Neural cell (in vitro differentiated cells): ENCODE results near the gene RBKS. TPM values are rescaled to one million over a fixed set of nuclear protein-coding genes. Genes with fewer than 3 reads are reported as not detected.
A peak's percentile ranks its signal among the peaks of the same experiment; 100 is the strongest.

Experiments used
- H2AFZ ChIP-seq: fragments of 200-600, 300-800 bp; sonication (generic), shearing (Covaris generic); 2 replicates; pipeline ENCODE4 v1.6.0; 2014; ENCODE audit warnings: low read depth, mild to moderate bottlenecking, antibody characterized with exemption, low read length, moderate library complexity
- H3F3A ChIP-seq: fragments of 200-600 bp; shearing (Covaris generic); 2 replicates; pipeline ENCODE4 v1.6.1; 2016; ENCODE audit warnings: mild to moderate bottlenecking, moderate library complexity, mixed read lengths, antibody characterized with exemption, low read length; ENCODE audit not compliant: insufficient read depth, poor library complexity, severe bottlenecking
- H3K27ac ChIP-seq: fragments of 200-600, 300-800 bp; sonication (generic), shearing (Covaris generic); 2 replicates; pipeline ENCODE4 v1.5.1; 2014; ENCODE audit warnings: mild to moderate bottlenecking, low read length, moderate library complexity
- H3K27me3 ChIP-seq: fragments of 300-800, 200-600 bp; sonication (generic), shearing (Covaris generic); 2 replicates; pipeline ENCODE4 v1.6.0; 2014; ENCODE audit warnings: mild to moderate bottlenecking, low read depth, low read length, moderate library complexity; ENCODE audit not compliant: insufficient read depth
- H3K36me3 ChIP-seq: fragments of 300-800, 200-600 bp; sonication (generic), shearing (Covaris generic); 2 replicates; pipeline ENCODE4 v1.5.1; 2014; ENCODE audit warnings: mild to moderate bottlenecking, antibody characterized with exemption, low read length, moderate library complexity; ENCODE audit not compliant: insufficient read depth
- H3K4me2 ChIP-seq: fragments of 300-800, 200-600 bp; sonication (generic), shearing (Covaris generic); 2 replicates; pipeline ENCODE4 v1.6.0; 2014; ENCODE audit warnings: mild to moderate bottlenecking, low read length
- H3K4me3 ChIP-seq: fragments of 300-800, 200-600 bp; sonication (generic), shearing (Covaris generic); 2 replicates; pipeline ENCODE4 v1.5.1; 2014; ENCODE audit warnings: mild to moderate bottlenecking, low read length, moderate library complexity
- H3K79me2 ChIP-seq: fragments of 200-600 bp; shearing (Covaris generic); replicated peaks from 2 replicates; pipeline ENCODE4 v1.6.0; 2014; ENCODE audit warnings: mild to moderate bottlenecking, low read length, moderate library complexity; ENCODE audit not compliant: insufficient read depth
- H3K9ac ChIP-seq: fragments of 300-800, 200-600 bp; sonication (generic), shearing (Covaris generic); 2 replicates; pipeline ENCODE4 v1.6.1; 2016; ENCODE audit warnings: mild to moderate bottlenecking, low read length, mixed read lengths
- H3K9me2 ChIP-seq: fragments of 200-600 bp; shearing (Covaris generic); 2 replicates; pipeline ENCODE4 v1.6.1; 2016; ENCODE audit warnings: mild to moderate bottlenecking, low read length, mixed read lengths; ENCODE audit not compliant: insufficient read depth
- H3K9me3 ChIP-seq: fragments of 200-600, 300-800 bp; sonication (generic), shearing (Covaris generic); 2 replicates; pipeline ENCODE4 v1.6.1; 2016; ENCODE audit warnings: mild to moderate bottlenecking, mixed run types, low read length, moderate library complexity, mixed read lengths
- H4K20me1 ChIP-seq: fragments of 200-600 bp; shearing (Covaris generic); 2 replicates; pipeline ENCODE4 v1.6.1; 2016; ENCODE audit warnings: mild to moderate bottlenecking, mixed run types; ENCODE audit not compliant: insufficient read depth
- CTCF ChIP-seq: fragments of 450-650 bp; IDR thresholded peaks from 2 replicates; pipeline ENCODE4 v1.5.1; 2014; ENCODE audit warnings: antibody characterized with exemption, mild to moderate bottlenecking, moderate library complexity; ENCODE audit not compliant: poor library complexity, severe bottlenecking
- EP300 ChIP-seq: fragments of 450-650 bp; conservative IDR thresholded peaks from 2 replicates; pipeline ENCODE4 v1.6.1; 2014; ENCODE audit warnings: antibody characterized with exemption, mild to moderate bottlenecking, moderate library complexity; ENCODE audit not compliant: poor library complexity, severe bottlenecking
- EZH2 ChIP-seq: fragments of 200-600, 300-800 bp; shearing (Covaris generic), sonication (generic); IDR thresholded peaks from 2 replicates; pipeline ENCODE4 v1.6.1; 2014; ENCODE audit warnings: antibody characterized with exemption, low read length, borderline replicate concordance, mild to moderate bottlenecking; ENCODE audit not compliant: insufficient read depth, poor library complexity, severe bottlenecking
- MXI1 ChIP-seq: fragments of 450-650 bp; conservative IDR thresholded peaks from 2 replicates; pipeline ENCODE4 v1.6.1; 2014; ENCODE audit warnings: antibody characterized with exemption, mild to moderate bottlenecking; ENCODE audit not compliant: poor library complexity, severe bottlenecking
- POLR2AphosphoS5 ChIP-seq: IDR thresholded peaks from 2 replicates; pipeline ENCODE4 v1.6.1; 2012
- RAD21 ChIP-seq: fragments of 450-650 bp; conservative IDR thresholded peaks from 2 replicates; pipeline ENCODE4 v1.6.1; 2014; ENCODE audit warnings: antibody characterized with exemption, mild to moderate bottlenecking, moderate library complexity
- SMC3 ChIP-seq: fragments of 450-650 bp; conservative IDR thresholded peaks from 2 replicates; pipeline ENCODE4 v1.6.1; 2014; ENCODE audit warnings: antibody characterized with exemption, mild to moderate bottlenecking, moderate library complexity; ENCODE audit not compliant: poor library complexity
- TAF1 ChIP-seq: IDR thresholded peaks from 2 replicates; pipeline ENCODE4 v1.6.1; 2012; ENCODE audit warnings: low read depth
- polyA plus RNA-seq: library from polyadenylated mRNA; depleted of rRNA; stranded (reverse); fragments of >200 nt; gene quantifications from 2 replicates; pipeline ENCODE4 v1.2.3, GENCODE V29; 2014
- TF ChIP-seq, protein P1 (sequence below): IDR thresholded peaks from 2 replicates; pipeline ENCODE4 v1.6.1; 2012; ENCODE audit warnings: borderline replicate concordance

RBKS gene
- polyA plus RNA-seq, 1 donor from 2014 or later = 5.4 TPM

- TF ChIP-seq CTCF = no peak
- TF ChIP-seq EZH2 = no peak
- TF ChIP-seq SMC3 = no peak
- TF ChIP-seq POLR2AphosphoS5 = no peak
- no peak for TF ChIP-seq EP300
- peak overlapping the region; percentile 83 for H3K9ac ChIP-seq
- H3K4me3 ChIP-seq = peak overlapping the region; percentile 78
Observed at GRCh38 chr2:27772804-27773203, 117.4 kb downstream of the RBKS start.

DNA sequence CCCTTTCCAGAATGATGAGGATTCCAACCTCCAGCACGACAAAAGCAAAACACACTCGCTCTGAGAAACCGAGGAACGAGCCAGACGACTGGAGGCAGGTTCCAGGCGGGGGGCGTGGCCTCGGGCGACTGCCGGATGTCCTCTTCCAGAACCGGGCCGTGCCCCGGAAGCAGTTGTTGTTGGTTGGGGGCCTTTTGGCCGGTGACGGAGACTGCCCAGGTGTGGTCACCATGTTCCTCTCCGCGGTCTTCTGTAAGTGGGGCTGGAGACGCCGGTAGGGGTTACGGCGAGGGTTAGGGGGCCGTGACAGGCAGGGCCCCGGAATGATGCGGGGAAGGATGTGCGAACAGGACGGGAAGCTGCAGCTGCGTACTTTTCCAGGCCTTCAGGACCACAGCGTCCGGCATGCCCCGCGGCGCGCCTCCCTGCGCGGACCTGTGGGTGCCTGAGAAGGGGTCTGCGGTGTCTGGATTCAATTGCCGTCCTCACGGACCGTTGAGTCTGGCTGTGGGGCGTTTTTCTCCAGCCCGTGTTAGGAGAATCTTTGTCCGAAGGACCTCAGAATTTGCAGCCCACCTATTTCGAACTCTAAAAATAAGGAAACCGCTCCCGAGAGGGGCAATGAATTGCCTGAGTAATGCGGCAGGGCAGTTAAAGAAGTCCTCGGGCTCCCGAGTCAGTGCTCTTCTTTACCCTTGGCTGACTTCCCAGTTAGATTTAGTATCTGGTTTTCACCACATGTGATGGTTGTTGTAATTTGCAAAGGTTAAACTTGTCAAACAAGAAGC lies 118.4 kb downstream of the RBKS start, which contains the start of gene MRPL33:
Gene MRPL33, plus strand, starts transcription at position 172 of the 788 bp plus-strand sequence. Its CDS starts 59 bp downstream, at position 231.
- Histone ChIP-seq H3K9ac (peak within 1 kb of the TSS; percentile 83), H3K27ac (peak within 1 kb of the TSS; percentile 86), H3K36me3 (peaks cover 5% of the 10 kb centered on the region), H2AFZ (peak within 1 kb of the TSS; percentile 96), H3F3A (no peaks in the 10 kb centered on the region), H3K4me3 (peak within 1 kb of the TSS; percentile 78), H3K79me2 (peaks cover 33% of the 10 kb centered on the region), H3K4me2 (peak within 1 kb of the TSS; percentile 94), H3K9me3 (no peaks in the 10 kb centered on the region), H3K27me3 (no peaks in the 10 kb centered on the region), H4K20me1 (no peaks in the 10 kb centered on the region), H3K9me2 (no peaks in the 10 kb centered on the region)
- no peak for TF ChIP-seq CTCF
- peak; percentile 40 for TF ChIP-seq SMC3
- TF ChIP-seq EP300 = peak; percentile 41
- peak; percentile 56 for TF ChIP-seq TAF1
- TF ChIP-seq, protein P1, sequence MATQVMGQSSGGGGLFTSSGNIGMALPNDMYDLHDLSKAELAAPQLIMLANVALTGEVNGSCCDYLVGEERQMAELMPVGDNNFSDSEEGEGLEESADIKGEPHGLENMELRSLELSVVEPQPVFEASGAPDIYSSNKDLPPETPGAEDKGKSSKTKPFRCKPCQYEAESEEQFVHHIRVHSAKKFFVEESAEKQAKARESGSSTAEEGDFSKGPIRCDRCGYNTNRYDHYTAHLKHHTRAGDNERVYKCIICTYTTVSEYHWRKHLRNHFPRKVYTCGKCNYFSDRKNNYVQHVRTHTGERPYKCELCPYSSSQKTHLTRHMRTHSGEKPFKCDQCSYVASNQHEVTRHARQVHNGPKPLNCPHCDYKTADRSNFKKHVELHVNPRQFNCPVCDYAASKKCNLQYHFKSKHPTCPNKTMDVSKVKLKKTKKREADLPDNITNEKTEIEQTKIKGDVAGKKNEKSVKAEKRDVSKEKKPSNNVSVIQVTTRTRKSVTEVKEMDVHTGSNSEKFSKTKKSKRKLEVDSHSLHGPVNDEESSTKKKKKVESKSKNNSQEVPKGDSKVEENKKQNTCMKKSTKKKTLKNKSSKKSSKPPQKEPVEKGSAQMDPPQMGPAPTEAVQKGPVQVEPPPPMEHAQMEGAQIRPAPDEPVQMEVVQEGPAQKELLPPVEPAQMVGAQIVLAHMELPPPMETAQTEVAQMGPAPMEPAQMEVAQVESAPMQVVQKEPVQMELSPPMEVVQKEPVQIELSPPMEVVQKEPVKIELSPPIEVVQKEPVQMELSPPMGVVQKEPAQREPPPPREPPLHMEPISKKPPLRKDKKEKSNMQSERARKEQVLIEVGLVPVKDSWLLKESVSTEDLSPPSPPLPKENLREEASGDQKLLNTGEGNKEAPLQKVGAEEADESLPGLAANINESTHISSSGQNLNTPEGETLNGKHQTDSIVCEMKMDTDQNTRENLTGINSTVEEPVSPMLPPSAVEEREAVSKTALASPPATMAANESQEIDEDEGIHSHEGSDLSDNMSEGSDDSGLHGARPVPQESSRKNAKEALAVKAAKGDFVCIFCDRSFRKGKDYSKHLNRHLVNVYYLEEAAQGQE = peak; percentile 57
- TF ChIP-seq RAD21 = peak; percentile 53
- TF ChIP-seq EZH2 = no peak
- peak; percentile 83 for TF ChIP-seq POLR2AphosphoS5
- peak; percentile 81 for TF ChIP-seq MXI1

More at GRCh38 chr2:27772804-27773203, 117.4 kb downstream of the RBKS start:
- Histone ChIP-seq H4K20me1 (no peaks in the 10 kb centered on the region), H3K79me2 (peaks cover 43% of the 10 kb centered on the region), H3K9me3 (no peaks in the 10 kb centered on the region), H2AFZ (no peak overlapping the region), H3K36me3 (peaks cover 5% of the 10 kb centered on the region), H3F3A (no peaks in the 10 kb centered on the region), H3K27ac (no peak overlapping the region), H3K4me2 (peak overlapping the region; percentile 94), H3K27me3 (no peaks in the 10 kb centered on the region), H3K9me2 (no peaks in the 10 kb centered on the region)
